Measurements from ENCODE around the gene GJA5. TPM values are rescaled to one million over a fixed set of nuclear protein-coding genes. Genes with fewer than 3 reads are reported as not detected.

GJA5 gene
- total and polyA plus RNA-seq, 2 donors (not counting 3 experiments of a cell fraction or from before 2014, with no cell fraction given): 0.55 to 5.9 TPM

- Histone ChIP-seq H3K9ac (replicated peaks; ENCODE audit: extremely low read depth, insufficient read depth, low read length) (no peak overlapping the region), H2AFZ (ENCODE audit: low read depth, low read length) (no peak overlapping the region), H3K4me1 (ENCODE audit: control insufficient read depth, extremely low read depth, insufficient read depth, low read length) (no peaks in the 10 kb centered on the region), H3K27me3 (ENCODE audit: control insufficient read depth in 2 of 2, insufficient read depth in 2 of 2, low read length in 2 of 2) (peaks cover 2 to 12% of the 10 kb centered on the region in 2 experiments), H3K4me2 (ENCODE audit: insufficient read depth, low read length) (no peak overlapping the region), H3K9me3 (replicated peaks; ENCODE audit: control insufficient read depth, insufficient read depth, low read length) (no peaks in the 10 kb centered on the region), H3K27ac (ENCODE audit: insufficient read depth, low read depth, low read length) (no peak overlapping the region), H3K9me1 (replicated peaks; ENCODE audit: control insufficient read depth, extremely low read depth, insufficient read depth, low read length) (no peaks in the 10 kb centered on the region), H3K4me3 (replicated peaks in 1 of 3; ENCODE audit: insufficient read depth in 1 of 3, low read depth in 1 of 3, low read length in 3 of 3) (no peak overlapping the region), H3K79me2 (ENCODE audit: control insufficient read depth, insufficient read depth, low read length) (no peaks in the 10 kb centered on the region), H4K20me1 (replicated peaks; ENCODE audit: control insufficient read depth, extremely low read depth, insufficient read depth, low read length) (no peaks in the 10 kb centered on the region), H3K36me3 (ENCODE audit: control insufficient read depth in 2 of 2, extremely low read depth in 1 of 2, insufficient read depth in 2 of 2, low read length in 2 of 2) (no peaks in the 10 kb centered on the region)
- dilution Hi-C loops (cut with MboI; ENCODE audit: extremely low pct_ligation_motif_present, low sequenced_read_pairs): no loop called here
- intact Hi-C loops (cut with micrococcal nuclease): no loop called here
- DNase-seq (ENCODE audit: low read depth, low spot score) (no peak), FAIRE-seq (no peak)
- CTCF ChIA-PET: interaction anchor here (0.6 to 8.4 kb wide), 2 partner anchors 10 to 170 kb away, joined by 3 to 273 read pairs; no protein-coding TSS in a partner anchor
- BruUV-seq (replicated peaks): no TSS peak
- no peak for TF ChIP-seq GATA2 (IDR thresholded peaks at IDR 0.05; ENCODE audit: insufficient read depth, insufficient read length, low read depth, low read length)
- TF ChIP-seq POLR2AphosphoS5 (IDR thresholded peaks at IDR 0.05; ENCODE audit: insufficient read depth, low read depth, low read length): no peak
- TF ChIP-seq, protein P1, sequence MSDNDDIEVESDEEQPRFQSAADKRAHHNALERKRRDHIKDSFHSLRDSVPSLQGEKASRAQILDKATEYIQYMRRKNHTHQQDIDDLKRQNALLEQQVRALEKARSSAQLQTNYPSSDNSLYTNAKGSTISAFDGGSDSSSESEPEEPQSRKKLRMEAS (IDR thresholded peaks at IDR 0.05; ENCODE audit: insufficient read depth, insufficient read length): no peak
- TF ChIP-seq EZH2 (IDR thresholded peaks at IDR 0.05; ENCODE audit: borderline replicate concordance, low read depth, low read length, severe bottlenecking): no peak
- no peak for TF ChIP-seq POLR2A (IDR thresholded peaks at IDR 0.05; ENCODE audit: low read depth, low read length)
- TF ChIP-seq MYC (IDR thresholded peaks at IDR 0.05; ENCODE audit: low read depth, low read length): no peak
- no peak for TF ChIP-seq FOS (IDR thresholded peaks at IDR 0.05; ENCODE audit: borderline replicate concordance, insufficient read depth, low read length)
- TF ChIP-seq CTCF (IDR thresholded peaks at IDR 0.05; ENCODE audit: extremely low read depth in 1 of 2, insufficient read depth in 1 of 2, low read depth in 1 of 2, low read length in 2 of 2): no peak
- TF ChIP-seq JUN (IDR thresholded peaks at IDR 0.05; ENCODE audit: borderline replicate concordance, insufficient read depth, insufficient read length, low read depth): no peak
- POLR2A ChIA-PET: no interaction called here
Observed at GRCh38 chr1:147720557-147720956, 39.8 kb downstream of the GJA5 start.
